Measurements from ENCODE around the gene SLC22A2.
"Not testable (repeated sequence)": the region's sequence is repeated elsewhere in the genome, so short reads cannot be mapped to it uniquely, and the experiment has no call there.

SLC22A2 gene

GRCh38 chr6:160240691-160241084 lies 17.9 kb downstream of the SLC22A2 start:
- H3K36me3 Mint-ChIP-seq, result no peaks in the 10 kb centered on the region
- no peak overlapping the region for H3K4me3 Mint-ChIP-seq

GRCh38 chr6:160239929-160240690 lies 18.5 kb downstream of the SLC22A2 start:
- Mint-ChIP-seq H3K9me3 (peaks cover 2% of the 10 kb centered on the region), H3K27ac (no peak overlapping the region), H3K4me1 (no peaks in the 10 kb centered on the region), H3K27me3 (no peaks in the 10 kb centered on the region), H3K4me3 (no peak overlapping the region), H3K36me3 (no peaks in the 10 kb centered on the region)
- ATAC-seq, result no peak

More at GRCh38 chr6:160240691-160241084, 17.9 kb downstream of the SLC22A2 start:
- ATAC-seq, result no peak
- no peaks in the 10 kb centered on the region for H3K4me1 Mint-ChIP-seq
- H3K9me3 Mint-ChIP-seq, result peaks cover 2% of the 10 kb centered on the region
- H3K27ac Mint-ChIP-seq, result no peak overlapping the region
- no peaks in the 10 kb centered on the region for H3K27me3 Mint-ChIP-seq

GRCh38 chr6:160238761-160239751 lies 19.6 kb downstream of the SLC22A2 start:
- H3K9me3 Mint-ChIP-seq, result peaks cover 2% of the 10 kb centered on the region
- no peaks in the 10 kb centered on the region for H3K36me3 Mint-ChIP-seq
- no peak for ATAC-seq
- no peak overlapping the region for H3K27ac Mint-ChIP-seq
- H3K27me3 Mint-ChIP-seq, result no peaks in the 10 kb centered on the region
- H3K4me3 Mint-ChIP-seq, result no peak overlapping the region
- H3K4me1 Mint-ChIP-seq, result no peaks in the 10 kb centered on the region

GRCh38 chr6:160238278-160238711 lies 20.3 kb downstream of the SLC22A2 start:
- no peak for ATAC-seq
- Mint-ChIP-seq H3K4me1 (no peaks in the 10 kb centered on the region), H3K27ac (no peak overlapping the region), H3K27me3 (no peaks in the 10 kb centered on the region), H3K9me3 (peaks cover 2% of the 10 kb centered on the region), H3K4me3 (no peak overlapping the region), H3K36me3 (no peaks in the 10 kb centered on the region)

- not testable (repeated sequence) for H3K4me3 Mint-ChIP-seq
These were observed 20.9 kb downstream of the SLC22A2 start for GRCh38 chr6:160237597-160238275.

GRCh38 chr6:160236235-160236872 lies 22.3 kb downstream of the SLC22A2 start:
- not testable (repeated sequence) for H3K27me3 Mint-ChIP-seq, H3K36me3 Mint-ChIP-seq, ATAC-seq, H3K9me3 Mint-ChIP-seq, H3K27ac Mint-ChIP-seq, H3K4me3 Mint-ChIP-seq, H3K4me1 Mint-ChIP-seq

More at GRCh38 chr6:160237597-160238275, 20.9 kb downstream of the SLC22A2 start:
- not testable (repeated sequence) for H3K27ac Mint-ChIP-seq, ATAC-seq, H3K27me3 Mint-ChIP-seq, H3K4me1 Mint-ChIP-seq, H3K36me3 Mint-ChIP-seq, H3K9me3 Mint-ChIP-seq

- not testable (repeated sequence) for H3K27ac Mint-ChIP-seq, H3K4me1 Mint-ChIP-seq, H3K27me3 Mint-ChIP-seq, H3K4me3 Mint-ChIP-seq, ATAC-seq, H3K36me3 Mint-ChIP-seq
- H3K9me3 Mint-ChIP-seq, result peaks cover 12% of the 10 kb centered on the region
These were observed 24.5 kb downstream of the SLC22A2 start for GRCh38 chr6:160233950-160234640.

GRCh38 chr6:160227769-160228161 lies 30.9 kb downstream of the SLC22A2 start:
- ATAC-seq, result no peak
- peaks cover 14% of the 10 kb centered on the region for H3K9me3 Mint-ChIP-seq
- H3K36me3 Mint-ChIP-seq, result no peaks in the 10 kb centered on the region
- H3K4me3 Mint-ChIP-seq, result no peak overlapping the region
- H3K4me1 Mint-ChIP-seq, result no peaks in the 10 kb centered on the region
- no peaks in the 10 kb centered on the region for H3K27me3 Mint-ChIP-seq
- no peak overlapping the region for H3K27ac Mint-ChIP-seq

- no peak for ATAC-seq
- Mint-ChIP-seq H3K36me3 (no peaks in the 10 kb centered on the region), H3K4me1 (no peaks in the 10 kb centered on the region), H3K4me3 (no peak overlapping the region), H3K9me3 (peaks cover 14% of the 10 kb centered on the region), H3K27me3 (no peaks in the 10 kb centered on the region), H3K27ac (no peak overlapping the region)
These were observed 31.4 kb downstream of the SLC22A2 start for GRCh38 chr6:160227038-160227768.

- no peak overlapping the region for H3K4me3 Mint-ChIP-seq
- peaks cover 17% of the 10 kb centered on the region for H3K9me3 Mint-ChIP-seq
- no peak for ATAC-seq
- H3K36me3 Mint-ChIP-seq, result no peaks in the 10 kb centered on the region
- H3K27me3 Mint-ChIP-seq, result no peaks in the 10 kb centered on the region
- H3K27ac Mint-ChIP-seq, result no peak overlapping the region
- no peaks in the 10 kb centered on the region for H3K4me1 Mint-ChIP-seq
These were observed 32.5 kb downstream of the SLC22A2 start for GRCh38 chr6:160226118-160226591.

GRCh38 chr6:160224639-160225237 lies 33.9 kb downstream of the SLC22A2 start:
- Mint-ChIP-seq H3K4me1 (no peaks in the 10 kb centered on the region), H3K36me3 (no peaks in the 10 kb centered on the region), H3K27me3 (no peaks in the 10 kb centered on the region), H3K27ac (no peak overlapping the region), H3K4me3 (no peak overlapping the region), H3K9me3 (peaks cover 15% of the 10 kb centered on the region)
- no peak for ATAC-seq

GRCh38 chr6:160222491-160222890 lies 36.1 kb downstream of the SLC22A2 start:
- no peak overlapping the region for H3K27ac Mint-ChIP-seq
- H3K9me3 Mint-ChIP-seq, result peaks cover 13% of the 10 kb centered on the region
- ATAC-seq, result no peak
- no peaks in the 10 kb centered on the region for H3K27me3 Mint-ChIP-seq
- H3K4me3 Mint-ChIP-seq, result no peak overlapping the region
- no peaks in the 10 kb centered on the region for H3K36me3 Mint-ChIP-seq
- H3K4me1 Mint-ChIP-seq, result no peaks in the 10 kb centered on the region

GRCh38 chr6:160221918-160222317 lies 36.7 kb downstream of the SLC22A2 start:
- no peak for ATAC-seq
- Mint-ChIP-seq H3K9me3 (peaks cover 13% of the 10 kb centered on the region), H3K27ac (no peak overlapping the region), H3K36me3 (no peaks in the 10 kb centered on the region), H3K27me3 (no peaks in the 10 kb centered on the region), H3K4me1 (no peaks in the 10 kb centered on the region), H3K4me3 (no peak overlapping the region)
